Immature natural killer cell (primary cell): Measurements from ENCODE around the gene M1AP. TPM values are rescaled to one million over a fixed set of nuclear protein-coding genes. Genes with fewer than 3 reads are reported as not detected.
"Not testable (repeated sequence)": the region's sequence is repeated elsewhere in the genome, so short reads cannot be mapped to it uniquely, and the experiment has no call there.

Experiments
- DNase-seq, 3 donors: peaks; one replicate each; pipeline ENCODE4 v3.0.0; 2022; ENCODE audit warnings: mixed read lengths in 1 of 3
- H3K27ac Mint-ChIP-seq, 6 donors: one replicate each; pipeline ENCODE4 v1.8.0; 2020; ENCODE audit warnings: mixed read lengths in 6 of 6, mild to moderate bottlenecking in 5 of 6, inconsistent platforms in 4 of 6, moderate library complexity in 3 of 6
- H3K27me3 Mint-ChIP-seq, 3 donors: one replicate each; pipeline ENCODE4 v1.8.0; 2020 to 2021; ENCODE audit warnings: low read depth in 3 of 3, mild to moderate bottlenecking in 3 of 3, mixed read lengths in 3 of 3, moderate library complexity in 3 of 3, inconsistent platforms in 1 of 3
- H3K36me3 Mint-ChIP-seq, 3 donors: one replicate each; pipeline ENCODE4 v1.8.0; 2020; ENCODE audit warnings: mixed read lengths in 3 of 3, inconsistent platforms in 2 of 3, mild to moderate bottlenecking in 2 of 3
- H3K4me1 Mint-ChIP-seq, 2 donors: one replicate each; pipeline ENCODE4 v1.8.0; 2020; ENCODE audit warnings: inconsistent platforms in 2 of 2, mild to moderate bottlenecking in 2 of 2, mixed read lengths in 2 of 2, moderate library complexity in 1 of 2
- H3K4me3 Mint-ChIP-seq, 5 donors: one replicate each; pipeline ENCODE4 v1.8.0; 2020; ENCODE audit warnings: mild to moderate bottlenecking in 5 of 5, mixed read lengths in 5 of 5, inconsistent platforms in 3 of 5, moderate library complexity in 3 of 5
- H3K9me3 Mint-ChIP-seq, 6 donors: one replicate each; pipeline ENCODE4 v1.8.0; 2020; ENCODE audit warnings: mild to moderate bottlenecking in 6 of 6, mixed read lengths in 6 of 6, inconsistent platforms in 4 of 6, moderate library complexity in 3 of 6
- polyA plus RNA-seq, 3 donors: library from polyadenylated mRNA; unstranded; fragments of 300-500 nt; fragmentation: Illumina TruSeq; gene quantifications; one replicate each; pipeline ENCODE4 v1.2.3, GENCODE V29; 2021

M1AP gene
- polyA plus RNA-seq, 3 donors from 2014 or later, result not detected

DNA sequence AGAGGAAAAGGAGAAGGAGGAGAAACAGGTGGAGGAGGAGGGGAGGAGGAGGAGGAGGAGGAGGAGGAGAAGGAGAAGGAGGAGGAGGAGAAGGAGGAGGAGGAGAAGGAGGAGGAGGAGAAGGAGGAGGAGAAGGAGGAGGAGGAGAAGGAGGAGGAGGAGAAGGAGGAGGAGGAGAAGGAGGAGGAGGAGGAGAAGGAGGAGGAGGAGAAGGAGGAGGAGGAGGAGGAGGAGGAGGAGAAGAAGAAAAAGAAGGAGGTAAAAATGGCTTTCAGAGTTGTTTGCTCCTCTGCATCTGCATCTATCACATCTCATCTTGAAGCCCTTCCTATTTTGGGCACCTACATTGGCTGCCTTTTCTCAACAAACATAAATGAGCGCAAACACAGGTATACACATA, 87.1 kb downstream of the M1AP start:
- H3K27ac Mint-ChIP-seq, DNase-seq, H3K36me3 Mint-ChIP-seq, H3K4me3 Mint-ChIP-seq, H3K4me1 Mint-ChIP-seq, H3K9me3 Mint-ChIP-seq: not testable (repeated sequence)
- peaks cover 1 to 24% (median 8%) of the 10 kb centered on the region in 3 donors for H3K27me3 Mint-ChIP-seq

DNA sequence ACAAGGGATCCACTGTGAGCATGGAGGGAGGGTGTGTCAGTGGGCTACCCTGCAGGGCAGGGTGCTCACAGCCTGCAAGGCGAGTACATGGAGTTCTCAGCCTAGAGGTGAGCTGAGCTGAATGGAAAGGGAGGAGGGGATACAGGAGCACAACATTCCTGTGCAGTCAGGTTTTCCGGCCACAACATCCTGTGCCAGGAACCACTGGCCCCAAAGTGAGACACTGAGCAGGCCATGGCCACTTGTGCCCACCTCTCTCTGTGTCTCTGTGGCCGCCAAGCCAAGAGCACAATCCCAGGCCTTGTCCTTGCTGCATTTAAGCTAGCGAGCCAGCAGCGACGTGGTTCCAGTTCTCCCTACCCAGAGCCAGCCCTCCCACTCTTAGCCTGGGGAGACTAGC, 87.5 kb downstream of the M1AP start:
- peaks cover 1 to 25% (median 5%) of the 10 kb centered on the region in 3 donors for H3K27me3 Mint-ChIP-seq
- no peak overlapping the region for H3K4me3 Mint-ChIP-seq
- H3K27ac Mint-ChIP-seq, result no peak overlapping the region
- H3K36me3 Mint-ChIP-seq, result no peaks in the 10 kb centered on the region
- no peak for DNase-seq
- H3K9me3 Mint-ChIP-seq, result no peaks in the 10 kb centered on the region
- H3K4me1 Mint-ChIP-seq, result peaks cover 11 to 14% of the 10 kb centered on the region in 2 donors

DNA sequence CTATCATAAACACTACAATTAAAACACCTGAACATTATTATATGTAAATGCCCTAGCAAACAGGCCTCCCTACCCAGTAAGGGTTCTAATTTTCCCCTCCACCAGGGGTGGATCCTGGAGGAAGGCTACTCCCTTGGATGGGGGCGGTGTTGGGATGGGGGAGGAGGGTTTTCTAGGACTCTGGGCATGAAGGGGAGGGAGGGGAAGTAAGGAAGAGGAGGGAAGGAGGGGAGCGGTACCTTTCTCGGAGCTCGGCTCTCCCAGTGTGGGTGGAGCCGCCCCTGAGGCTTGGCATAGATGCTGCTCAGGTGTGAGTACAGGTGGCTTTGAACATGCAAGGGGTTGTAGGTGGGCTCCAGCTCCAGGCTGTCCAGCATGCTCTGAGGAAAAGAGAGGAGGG, 88.2 kb downstream of the M1AP start:
- Mint-ChIP-seq H3K4me1 (peaks cover 17 to 20% of the 10 kb centered on the region in 2 donors), H3K36me3 (no peaks in the 10 kb centered on the region), H3K9me3 (no peaks in the 10 kb centered on the region), H3K4me3 (no peak overlapping the region), H3K27me3 (peaks cover 1 to 30% (median 10%) of the 10 kb centered on the region in 3 donors), H3K27ac (peak overlapping the region in 1 of 6 donors; percentile 5)
- no peak for DNase-seq

DNA sequence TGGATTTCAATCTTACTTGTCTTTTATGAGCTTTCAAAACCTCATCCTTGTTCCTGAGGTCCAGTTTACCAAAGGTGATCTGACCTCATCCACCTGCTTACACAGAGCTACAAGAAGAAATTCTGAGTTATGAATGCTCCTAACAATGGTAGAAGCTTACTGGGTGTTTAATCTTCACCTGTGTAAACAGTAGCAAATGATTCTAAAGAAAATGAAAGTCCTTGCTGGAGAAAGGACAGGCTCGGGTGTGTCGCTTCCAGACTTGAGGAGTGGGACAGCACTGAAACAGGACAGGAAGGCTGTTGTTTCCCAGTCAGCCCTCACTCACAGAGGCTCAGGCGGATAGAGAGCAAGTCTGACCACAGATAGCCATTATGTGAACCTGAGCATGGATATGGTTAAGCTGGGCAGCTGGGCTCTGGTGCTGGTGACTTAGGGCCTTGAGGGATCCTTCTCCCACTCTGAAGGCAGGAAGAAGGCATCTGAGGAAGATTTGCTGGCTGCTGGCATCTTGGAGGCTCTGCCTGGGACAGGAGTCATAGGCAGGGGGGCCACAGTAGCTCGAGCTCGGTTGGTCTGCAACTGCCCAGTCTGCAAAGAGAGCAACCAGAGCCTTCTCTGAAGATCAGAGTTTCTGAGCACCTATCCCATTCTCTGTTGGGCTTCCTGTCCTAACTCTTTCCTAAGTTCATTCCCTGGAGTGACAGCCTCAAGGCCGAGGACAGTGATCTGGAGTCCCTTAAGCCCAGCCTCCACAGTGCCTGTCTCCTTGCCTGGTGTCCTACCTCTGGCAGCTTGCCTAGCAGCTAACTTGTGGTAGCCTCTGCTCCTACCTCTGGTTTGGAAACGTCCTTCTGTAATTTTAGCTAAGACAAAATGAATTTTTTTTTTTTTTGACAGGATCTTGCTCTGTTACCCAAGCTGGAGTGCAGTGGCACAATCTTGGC, 89.6 kb downstream of the M1AP start:
- no peak for DNase-seq
- Mint-ChIP-seq H3K36me3 (no peaks in the 10 kb centered on the region), H3K27me3 (peaks cover 4 to 29% (median 15%) of the 10 kb centered on the region in 3 donors), H3K4me3 (no peak overlapping the region), H3K9me3 (no peaks in the 10 kb centered on the region), H3K27ac (peak overlapping the region in 2 of 6 donors; percentile 10 to 43), H3K4me1 (peaks cover 20 to 21% of the 10 kb centered on the region in 2 donors)

GRCh38 chr2:74556831-74557370, 91.2 kb downstream of the M1AP start:
- Mint-ChIP-seq H3K9me3 (no peaks in the 10 kb centered on the region), H3K27me3 (peaks cover 4 to 26% (median 23%) of the 10 kb centered on the region in 3 donors), H3K36me3 (no peaks in the 10 kb centered on the region), H3K4me1 (peaks cover 20 to 22% of the 10 kb centered on the region in 2 donors), H3K27ac (peak overlapping the region in 4 of 6 donors; percentile 32 to 78 (median 54)), H3K4me3 (peak overlapping the region in 3 of 5 donors; percentile 5 to 95 (median 46))
- DNase-seq, result no peak

GRCh38 chr2:74556159-74556558, 92.0 kb downstream of the M1AP start:
- H3K36me3 Mint-ChIP-seq, result no peaks in the 10 kb centered on the region
- DNase-seq, result no peak
- no peaks in the 10 kb centered on the region for H3K9me3 Mint-ChIP-seq
- peaks cover 20 to 22% of the 10 kb centered on the region in 2 donors for H3K4me1 Mint-ChIP-seq
- peak overlapping the region; percentile 57 to 93 (median 79) for H3K27ac Mint-ChIP-seq
- peak overlapping the region; percentile 95 to 97 (median 96) for H3K4me3 Mint-ChIP-seq
- peaks cover 4 to 29% (median 27%) of the 10 kb centered on the region in 3 donors for H3K27me3 Mint-ChIP-seq

- Mint-ChIP-seq H3K9me3 (no peaks in the 10 kb centered on the region), H3K27me3 (peaks cover 4 to 29% (median 29%) of the 10 kb centered on the region in 3 donors), H3K4me1 (peaks cover 20 to 22% of the 10 kb centered on the region in 2 donors), H3K27ac (peak overlapping the region; percentile 86 to 96 (median 92)), H3K4me3 (peak overlapping the region; percentile 95 to 97 (median 96)), H3K36me3 (no peaks in the 10 kb centered on the region)
- no peak for DNase-seq
Measured at GRCh38 chr2:74555610-74556103, 92.5 kb downstream of the M1AP start.

DNA sequence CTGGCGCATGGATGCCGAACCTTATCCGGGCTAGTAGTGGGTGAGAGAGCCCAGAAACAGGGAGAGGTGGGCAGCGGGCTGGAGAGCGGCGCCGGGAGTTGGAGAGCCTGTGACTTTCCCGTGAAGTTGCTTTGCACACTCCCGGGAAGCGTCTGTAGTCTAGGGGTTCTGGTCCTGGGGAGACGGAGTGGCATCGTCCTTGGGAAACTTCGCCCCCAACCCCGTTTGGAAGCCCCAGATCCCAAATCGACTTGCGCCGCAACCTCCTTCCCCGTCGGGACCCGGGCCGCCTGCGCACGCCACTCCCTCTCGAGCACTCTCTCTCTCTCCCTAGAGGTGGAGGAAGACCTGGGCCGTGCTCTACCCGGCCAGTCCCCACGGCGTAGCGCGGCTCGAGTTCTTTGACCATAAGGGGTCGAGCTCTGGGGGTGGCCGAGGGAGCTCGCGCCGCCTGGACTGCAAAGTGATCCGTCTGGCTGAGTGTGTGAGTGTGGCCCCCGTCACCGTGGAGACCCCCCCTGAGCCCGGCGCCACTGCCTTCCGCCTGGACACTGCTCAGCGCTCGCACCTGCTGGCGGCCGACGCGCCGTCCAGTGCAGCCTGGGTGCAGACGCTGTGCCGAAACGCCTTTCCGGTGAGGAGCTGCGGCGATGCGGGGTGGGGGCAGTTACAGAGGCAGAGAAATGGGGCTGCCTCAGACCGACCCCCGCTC, 93.2 kb downstream of the M1AP start:
- Mint-ChIP-seq H3K27ac (peak overlapping the region; percentile 86 to 96 (median 92)), H3K27me3 (peaks cover 7 to 32% (median 30%) of the 10 kb centered on the region in 3 donors), H3K9me3 (no peaks in the 10 kb centered on the region), H3K4me3 (peak overlapping the region; percentile 95 to 97 (median 96)), H3K4me1 (peaks cover 15 to 19% of the 10 kb centered on the region in 2 donors), H3K36me3 (no peaks in the 10 kb centered on the region)
- peak; percentile 46 to 52 (median 50) for DNase-seq

DNA sequence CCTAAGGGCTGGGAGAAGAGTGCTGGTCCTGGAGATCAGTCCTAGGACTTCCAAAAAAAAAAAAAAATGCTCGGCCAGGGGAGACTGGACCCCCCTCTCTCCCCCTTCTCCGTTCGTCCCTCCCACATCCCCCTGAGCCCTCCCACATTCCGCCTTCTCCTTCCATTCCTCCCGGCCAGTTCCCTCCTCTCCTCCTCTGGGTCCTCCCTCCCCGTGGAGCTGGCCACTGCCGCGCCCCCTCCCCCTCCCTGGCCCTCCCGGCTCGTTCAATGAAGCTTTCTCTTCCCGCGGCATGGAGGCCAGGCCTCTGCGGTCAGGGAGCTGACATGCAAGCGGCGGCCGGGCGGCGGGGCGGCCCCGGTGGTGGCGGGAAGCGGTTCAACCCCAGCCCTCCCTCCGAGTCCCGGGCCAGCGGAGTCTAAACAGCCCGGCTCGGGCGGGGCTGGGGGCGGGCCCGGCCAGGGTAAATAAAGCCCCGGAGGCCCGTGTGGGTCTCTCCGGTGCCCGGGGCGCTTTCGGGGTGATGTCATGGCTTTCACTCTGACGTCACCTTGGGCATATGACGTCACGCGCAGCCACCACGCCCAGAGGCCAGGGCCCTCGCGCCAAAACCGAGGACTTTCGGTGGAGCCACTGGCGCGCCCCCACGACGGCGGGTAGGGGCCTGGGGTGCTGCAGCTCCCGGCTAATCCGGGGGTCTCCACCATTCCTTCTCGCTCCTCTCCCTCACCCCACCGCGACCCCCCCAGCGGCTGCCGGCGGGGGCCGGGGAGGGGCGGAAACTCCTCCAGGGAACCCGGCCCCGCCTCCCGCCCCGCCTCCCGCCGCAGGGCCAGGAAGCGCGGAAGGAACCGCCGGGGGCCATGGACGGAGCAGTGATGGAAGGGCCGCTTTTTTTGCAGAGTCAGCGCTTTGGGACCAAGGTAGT, 94.0 kb downstream of the M1AP start, which contains the start of the genes DOK1 and LOXL3:
Gene DOK1 (plus strand): TSS at position 829 of the 928 bp plus-strand sequence. CDS start 35 bp downstream, at position 864.
Gene LOXL3 (minus strand): TSS at position 51 of the 928 bp plus-strand sequence. CDS start 1,308 bp downstream, outside the sequence.
- H3K9me3 Mint-ChIP-seq, result no peaks in the 10 kb centered on the region

DNA sequence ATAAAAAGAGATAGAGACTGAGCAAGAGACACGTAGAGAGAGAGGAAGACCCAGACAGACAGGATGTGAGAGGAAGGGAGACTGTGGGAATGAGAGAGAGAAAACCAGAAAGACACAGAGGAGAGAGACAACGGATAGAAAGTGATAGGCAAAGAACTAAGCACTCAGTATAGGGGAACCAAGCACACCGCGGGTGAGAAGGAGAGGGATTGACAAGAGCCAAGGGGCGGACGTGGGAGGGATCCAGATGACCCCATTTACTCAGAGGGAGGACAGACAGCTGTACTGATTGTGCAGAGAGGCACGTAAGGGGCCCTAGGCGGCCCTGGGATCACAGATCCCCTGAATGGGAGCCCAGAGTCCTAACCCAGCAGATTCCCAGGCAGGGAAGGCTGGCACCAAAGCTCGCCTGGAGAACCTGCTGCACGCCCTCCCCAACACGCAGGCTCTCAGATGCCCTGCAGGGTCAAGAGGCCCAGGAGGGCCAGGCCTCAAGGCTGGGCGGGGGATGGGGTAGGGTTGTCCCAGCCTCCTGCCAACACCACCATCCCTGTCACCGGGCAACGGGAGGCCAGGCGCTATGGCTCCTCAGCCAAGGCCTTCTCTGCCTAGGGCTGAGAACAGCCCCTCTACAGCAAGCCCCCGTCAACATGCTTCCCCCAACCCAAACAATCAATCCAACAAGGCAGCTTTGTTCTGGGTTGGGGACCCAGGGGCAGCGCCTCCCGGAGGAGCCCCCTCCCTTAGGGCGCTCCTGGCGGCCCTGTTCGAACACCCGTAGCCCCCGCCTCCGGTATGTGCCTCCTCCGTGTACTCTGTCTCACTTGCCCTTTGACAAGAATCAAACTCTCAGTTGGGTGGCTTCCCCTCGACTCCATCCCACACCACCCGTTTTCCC, 95.0 kb downstream of the M1AP start:
- Mint-ChIP-seq H3K9me3 (no peaks in the 10 kb centered on the region), H3K36me3 (no peaks in the 10 kb centered on the region), H3K27ac (peak overlapping the region; percentile 42 to 92 (median 79)), H3K27me3 (peaks cover 11 to 40% (median 36%) of the 10 kb centered on the region in 3 donors), H3K4me1 (peaks cover 18 to 22% of the 10 kb centered on the region in 2 donors), H3K4me3 (peak overlapping the region; percentile 71 to 81 (median 76))
- DNase-seq, result no peak

More for the DNA sequence above, 94.0 kb downstream of the M1AP start, which contains the start of the genes DOK1 and LOXL3:
- H3K4me3 Mint-ChIP-seq, result peak within 1 kb of the TSS; percentile 95 to 97 (median 96)
- H3K36me3 Mint-ChIP-seq, result no peaks in the 10 kb centered on the region
- H3K27ac Mint-ChIP-seq, result peak within 1 kb of the TSS; percentile 86 to 96 (median 92)
- H3K27me3 Mint-ChIP-seq, result peaks cover 8 to 37% (median 31%) of the 10 kb centered on the region in 3 donors
- peaks cover 15 to 19% of the 10 kb centered on the region in 2 donors for H3K4me1 Mint-ChIP-seq
- peak; percentile 81 to 82 (median 82) for DNase-seq
